HFF-Myc (cell line): ENCODE results near the gene AJUBA.

ENCODE experiments used
- DNase-seq: peaks from one replicate; pipeline ENCODE4 v3.0.0-alpha.2; 2011; ENCODE audit warnings: low read depth; ENCODE audit errors: extremely low read depth
- H3K4me3 ChIP-seq: replicated peaks from 2 replicates; pipeline ENCODE4 v1.5.1; 2011; ENCODE audit warnings: low read depth, mild to moderate bottlenecking, control low read depth, low read length
- TF ChIP-seq, protein P1 (sequence below): IDR thresholded peaks from 2 replicates; pipeline ENCODE4 v1.5.1; 2012; ENCODE audit warnings: mild to moderate bottlenecking, low read depth, low read length, control low read depth; ENCODE audit errors: missing control alignments

The AJUBA gene

DNA sequence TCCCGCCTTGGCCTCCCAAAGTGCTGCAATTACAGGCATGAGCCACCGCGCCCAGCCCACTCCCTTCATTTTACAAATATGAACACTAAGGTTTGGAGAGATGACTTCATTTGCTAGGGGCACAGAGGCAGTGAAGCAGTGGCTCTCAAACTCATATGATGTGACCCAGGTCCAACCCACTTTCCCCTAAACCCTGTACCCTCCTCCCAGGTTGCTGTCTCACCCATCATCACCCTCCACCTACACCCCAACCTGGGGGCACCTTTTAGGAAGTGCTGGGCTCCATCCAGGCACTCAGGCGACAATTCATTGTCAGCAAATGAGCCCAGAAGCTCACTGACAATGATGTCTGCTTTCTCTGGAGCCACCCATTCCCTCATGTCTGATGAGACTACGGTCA is 58.6 kb downstream of the AJUBA start:
- TF ChIP-seq, protein P1, sequence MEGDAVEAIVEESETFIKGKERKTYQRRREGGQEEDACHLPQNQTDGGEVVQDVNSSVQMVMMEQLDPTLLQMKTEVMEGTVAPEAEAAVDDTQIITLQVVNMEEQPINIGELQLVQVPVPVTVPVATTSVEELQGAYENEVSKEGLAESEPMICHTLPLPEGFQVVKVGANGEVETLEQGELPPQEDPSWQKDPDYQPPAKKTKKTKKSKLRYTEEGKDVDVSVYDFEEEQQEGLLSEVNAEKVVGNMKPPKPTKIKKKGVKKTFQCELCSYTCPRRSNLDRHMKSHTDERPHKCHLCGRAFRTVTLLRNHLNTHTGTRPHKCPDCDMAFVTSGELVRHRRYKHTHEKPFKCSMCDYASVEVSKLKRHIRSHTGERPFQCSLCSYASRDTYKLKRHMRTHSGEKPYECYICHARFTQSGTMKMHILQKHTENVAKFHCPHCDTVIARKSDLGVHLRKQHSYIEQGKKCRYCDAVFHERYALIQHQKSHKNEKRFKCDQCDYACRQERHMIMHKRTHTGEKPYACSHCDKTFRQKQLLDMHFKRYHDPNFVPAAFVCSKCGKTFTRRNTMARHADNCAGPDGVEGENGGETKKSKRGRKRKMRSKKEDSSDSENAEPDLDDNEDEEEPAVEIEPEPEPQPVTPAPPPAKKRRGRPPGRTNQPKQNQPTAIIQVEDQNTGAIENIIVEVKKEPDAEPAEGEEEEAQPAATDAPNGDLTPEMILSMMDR = no peak
- no peak overlapping the region for H3K4me3 ChIP-seq
- no peak for DNase-seq

DNA sequence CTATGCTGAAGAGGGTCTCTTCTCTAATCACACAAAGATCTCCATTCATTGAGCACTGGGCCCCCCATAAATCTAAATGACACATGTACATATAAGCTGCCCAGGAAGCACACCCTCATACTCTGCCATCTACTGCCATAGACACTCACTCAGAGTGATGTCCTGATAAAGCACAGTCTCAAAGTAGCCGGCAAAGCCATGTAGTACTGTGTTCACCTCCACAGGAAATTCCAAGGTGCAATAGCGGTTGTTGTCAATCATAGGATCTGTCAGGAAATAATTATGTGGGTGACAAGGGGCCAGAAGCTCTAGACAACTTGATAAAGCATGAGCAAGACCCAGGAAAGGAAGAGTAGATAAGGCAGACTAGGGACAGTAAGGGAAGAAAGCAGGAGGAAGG is 60.1 kb downstream of the AJUBA start:
- no peak overlapping the region for H3K4me3 ChIP-seq
- DNase-seq = no peak
- TF ChIP-seq, protein P1 = no peak
